PFSK-1 (cell line): ENCODE results near the gene HMCN2.

Source experiments
- POLR2AphosphoS5 ChIP-seq: IDR thresholded peaks from 2 replicates; pipeline ENCODE4 v1.6.1; 2012; ENCODE audit warnings: low read depth, mild to moderate bottlenecking, control low read depth, low read length, moderate library complexity
- REST ChIP-seq, 2 experiments: IDR thresholded peaks; 2 replicates each; pipeline versions ENCODE4 v1.6.1 to v1.8.0; 2011 to 2012; ENCODE audit warnings: low read depth in 2 of 2, low read length in 2 of 2, control low read depth in 1 of 2, inconsistent platforms in 1 of 2, mild to moderate bottlenecking in 1 of 2, moderate library complexity in 1 of 2; ENCODE audit not compliant: insufficient read depth in 1 of 2
- SIN3A ChIP-seq: IDR thresholded peaks from 2 replicates; pipeline ENCODE4 v1.6.1; 2012; ENCODE audit warnings: mild to moderate bottlenecking, low read length, moderate library complexity, borderline replicate concordance; ENCODE audit not compliant: insufficient read depth
- TAF1 ChIP-seq: IDR thresholded peaks from 2 replicates; pipeline ENCODE4 v1.6.1; 2012; ENCODE audit warnings: low read length, control low read depth, borderline replicate concordance; ENCODE audit not compliant: insufficient read depth

GRCh38 chr9:130296783-130297055 lies 31.2 kb downstream of the HMCN2 start:
- TF ChIP-seq POLR2AphosphoS5 (no peak), TAF1 (no peak), REST (IDR thresholded peaks at IDR 0.05; ENCODE audit: insufficient read depth in 1 of 2, low read depth in 2 of 2, low read length in 2 of 2) (no peak), SIN3A (no peak)
